B cell (primary cell): ENCODE results near the gene WDR82. TPM values are rescaled to one million over a fixed set of nuclear protein-coding genes. Genes with fewer than 3 reads are reported as not detected.
A peak's percentile ranks its signal among the peaks of the same experiment; 100 is the strongest.

Experiments
- ATAC-seq: fragments of 200-7000 bp; cut with Tn5 transposase; one replicate; pipeline ENCODE4 v1.10.0; 2021; ENCODE audit warnings: low read depth, mild to moderate bottlenecking, moderate number of reproducible peaks, moderate library complexity
- CTCF ChIA-PET: fragments of 350-600 bp; sonication (Branson Sonifier 250); formaldehyde crosslinking; loops from one replicate; lab custom pipeline; 2021; ENCODE audit warnings: antibody characterized with exemption, inconsistent platforms; lab: Charles Lee
- POLR2A ChIA-PET: fragments of 350-600 bp; sonication (Branson Sonifier 250); formaldehyde crosslinking; loops from one replicate; lab custom pipeline; 2021; ENCODE audit warnings: antibody characterized with exemption; lab: Charles Lee
- DNase-seq: peaks from one replicate; pipeline ENCODE4 v3.0.0; 2013
- H2AFZ ChIP-seq: 2 replicates; pipeline ENCODE4 v1.6.1; 2012; ENCODE audit warnings: mild to moderate bottlenecking, low read depth, low read length; ENCODE audit not compliant: insufficient read depth, poor library complexity, severe bottlenecking
- H3K27ac ChIP-seq, 2 donors: 1 replicate in 1 of 2; 2 replicates in 1 of 2; pipeline ENCODE4 v1.5.1; 2012 to 2013; ENCODE audit warnings: low read length in 2 of 2, mild to moderate bottlenecking in 2 of 2, moderate library complexity in 1 of 2
- H3K27me3 ChIP-seq, 4 experiments: fragments of 200-600 bp in 1 of 4; sonication (generic) in 1 of 4; replicated peaks in 1 of 4; 1 replicate in 2 of 4; 2 replicates in 2 of 4; pipeline versions ENCODE4 v1.6.1 to v1.7.0; 2013 to 2016; ENCODE audit warnings: low read length in 3 of 4, mild to moderate bottlenecking in 2 of 4, mixed read lengths in 1 of 4, moderate library complexity in 1 of 4; ENCODE audit not compliant: insufficient read depth in 4 of 4, control insufficient read depth in 3 of 4; ENCODE audit errors: control extremely low read depth in 1 of 4
- H3K36me3 ChIP-seq, 2 experiments: replicated peaks in 1 of 2; 1 replicate in 1 of 2; 2 replicates in 1 of 2; pipeline versions ENCODE4 v1.6.1 to v1.7.1; 2013; ENCODE audit warnings: low read length in 1 of 2; ENCODE audit not compliant: insufficient read depth in 2 of 2, control insufficient read depth in 1 of 2; ENCODE audit errors: control extremely low read depth in 1 of 2, extremely low read depth in 1 of 2
- H3K4me1 ChIP-seq, 2 donors: fragments of 200-600 bp in 1 of 2; sonication (generic) in 1 of 2; 1 replicate in 1 of 2; 2 replicates in 1 of 2; pipeline versions ENCODE4 v1.5.1 to v1.6.1; 2013 to 2017; ENCODE audit warnings: low read length in 2 of 2; ENCODE audit not compliant: control insufficient read depth in 2 of 2, insufficient read depth in 2 of 2
- H3K4me2 ChIP-seq: replicated peaks from 2 replicates; pipeline ENCODE3; 2012; ENCODE audit warnings: mild to moderate bottlenecking, low read depth, low read length; ENCODE audit not compliant: poor library complexity, severe bottlenecking
- H3K4me3 ChIP-seq, 5 experiments: fragments of 200-600 bp in 1 of 5; sonication (generic) in 1 of 5; 1 replicate in 3 of 5; 2 replicates in 2 of 5; pipeline versions ENCODE4 v1.5.1 to v1.7.0; 2011 to 2016; ENCODE audit warnings: low read length in 4 of 5, mild to moderate bottlenecking in 4 of 5, low read depth in 2 of 5, control low read depth in 1 of 5, moderate library complexity in 1 of 5; ENCODE audit not compliant: insufficient read depth in 1 of 5; ENCODE audit errors: control extremely low read depth in 1 of 5, extremely low read depth in 1 of 5
- H3K79me2 ChIP-seq: fragments of 200-600 bp; sonication (generic); one replicate; pipeline ENCODE4 v1.6.0; 2016; ENCODE audit warnings: low read length; ENCODE audit not compliant: control insufficient read depth, insufficient read depth
- H3K9ac ChIP-seq: fragments of 200-600 bp; sonication (generic); 2 replicates; pipeline ENCODE4 v1.6.1; 2017; ENCODE audit warnings: mild to moderate bottlenecking, low read length, moderate library complexity
- H3K9me3 ChIP-seq, 3 donors: one replicate each; pipeline versions ENCODE4 v1.6.1 to v1.7.1; 2013; ENCODE audit warnings: low read length in 2 of 3; ENCODE audit not compliant: control insufficient read depth in 2 of 3, insufficient read depth in 1 of 3; ENCODE audit errors: control extremely low read depth in 1 of 3
- H4K20me1 ChIP-seq: 2 replicates; pipeline ENCODE4 v1.6.0; 2012; ENCODE audit warnings: mild to moderate bottlenecking, low read length; ENCODE audit not compliant: insufficient read depth, control insufficient read depth, poor library complexity, severe bottlenecking
- H3K27ac Mint-ChIP-seq: one replicate; pipeline ENCODE4 v1.8.0; 2021; ENCODE audit warnings: mixed read lengths
- H3K27me3 Mint-ChIP-seq: one replicate; pipeline ENCODE4 v1.8.0; 2021; ENCODE audit warnings: mixed read lengths
- H3K4me1 Mint-ChIP-seq: one replicate; pipeline ENCODE4 v1.8.0; 2021; ENCODE audit warnings: mixed read lengths
- H3K4me3 Mint-ChIP-seq: one replicate; pipeline ENCODE4 v1.8.0; 2021; ENCODE audit warnings: mixed read lengths
- H3K9me3 Mint-ChIP-seq: one replicate; pipeline ENCODE4 v1.8.0; 2022; ENCODE audit warnings: mixed read lengths; ENCODE audit not compliant: insufficient read depth
- EZH2 ChIP-seq: IDR thresholded peaks from 2 replicates; pipeline ENCODE4 v1.6.1; 2012; ENCODE audit warnings: borderline replicate concordance, low read depth, mild to moderate bottlenecking, moderate library complexity, low read length; ENCODE audit not compliant: insufficient read depth, poor library complexity, severe bottlenecking
- WGBS: methylation state at CpG from one replicate; pipeline ENCODE4 v1.1.5; 2013; ENCODE audit warnings: missing lambda C conversion rate; ENCODE audit not compliant: insufficient coverage; 5-methylcytosine and 5-hydroxymethylcytosine counted together
- intact Hi-C: fragments of 100-400 bp; cut with micrococcal nuclease; formaldehyde crosslinking; loops from one replicate; pipeline ENCODE4 v1.10.0; 2022
- polyA plus RNA-seq: library from polyadenylated mRNA; depleted of rRNA; stranded (reverse); fragments of >200 nt; gene quantifications from 2 replicates; pipeline ENCODE4 v1.2.3, GENCODE V29; 2012
- total RNA-seq, 2 donors: library from RNA; stranded (reverse); fragments of 120-200 nt in 1 of 2; gene quantifications; 1 replicate in 1 of 2; 2 replicates in 1 of 2; pipeline versions ENCODE4 v1.2.3 to v1.2.4, GENCODE V29; 2013 to 2022
- TF ChIP-seq, protein P1 (sequence below): fragments of 200-600 bp; IDR thresholded peaks from one replicate; pipeline ENCODE4 v1.8.0; 2022; ENCODE audit warnings: antibody characterized with exemption, mild to moderate bottlenecking

WDR82 gene
- total and polyA plus RNA-seq, 2 donors (not counting 1 experiment from before 2014, with no cell fraction given), result 27.8 to 101 TPM

DNA sequence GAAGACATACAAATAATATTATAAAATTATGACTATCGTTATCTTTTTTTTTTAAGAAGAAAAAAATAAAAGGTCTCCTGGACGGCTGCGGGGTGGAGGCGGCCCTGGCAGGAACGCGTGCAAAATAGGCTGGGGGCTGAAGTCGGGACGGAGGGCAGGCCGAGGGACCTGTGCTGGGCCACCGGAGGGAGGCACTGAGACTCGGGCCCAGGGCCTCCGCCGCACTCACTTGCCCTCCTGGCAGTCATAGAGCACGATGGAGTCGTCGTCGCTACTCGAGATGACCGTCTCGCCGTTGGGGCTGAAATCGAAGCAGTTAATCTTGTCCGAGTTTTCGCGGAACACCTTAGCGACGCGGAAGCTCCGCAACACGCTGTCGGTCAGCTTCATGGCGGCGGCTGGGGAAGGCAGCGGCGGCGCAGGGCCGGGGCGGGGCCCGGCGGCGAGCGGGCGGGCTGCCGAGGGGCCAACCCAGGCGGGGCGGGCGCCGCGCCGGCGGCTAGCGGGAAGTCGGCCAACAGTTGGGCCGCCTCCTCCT is 408 bp downstream of the WDR82 start:
- Histone ChIP-seq H2AFZ (peak overlapping the region; percentile 78), H3K9me3 (no peaks in the 10 kb centered on the region), H3K9ac (peak overlapping the region; percentile 80), H4K20me1 (peaks cover 36% of the 10 kb centered on the region), H3K4me2 (peak overlapping the region; percentile 79), H3K79me2 (peaks cover 68% of the 10 kb centered on the region), H3K36me3 (peaks cover 0 to 15% of the 10 kb centered on the region in 2 experiments), H3K27ac (peak overlapping the region; percentile 83 to 87), H3K4me3 (peak overlapping the region; percentile 67 to 94 (median 77)), H3K4me1 (peaks cover 35 to 52% of the 10 kb centered on the region in 2 donors), H3K27me3 (no peaks in the 10 kb centered on the region)
- ATAC-seq (peak; percentile 73), DNase-seq (no peak)
- WGBS, result under 1% methylated on average over 53 of the region's 54 CpGs
- ChIA-PET POLR2A (interaction anchor here (0.7 to 5.0 kb wide), 15 partner anchors 10 to 282 kb away, joined by 3 to 52 read pairs (median 4); partner anchors contain the start of genes GLYCTK, RPL29, TLR9 and TWF2), CTCF (interaction anchor here (0.7 to 17.5 kb wide), 17 partner anchors 12 to 169 kb away, joined by 3 to 265 read pairs (median 6); partner anchors contain the start of genes GLYCTK, PPM1M, TLR9 and TWF2)
- intact Hi-C loops, result loop anchor here (1.0 to 5.0 kb wide), 10 partner anchors 9 to 281 kb away; partner anchors contain the start of genes DUSP7, GLYCTK, POC1A and PPM1M
- Mint-ChIP-seq H3K4me1 (peaks cover 50% of the 10 kb centered on the region), H3K9me3 (no peaks in the 10 kb centered on the region), H3K4me3 (peak overlapping the region; percentile 95), H3K27ac (peak overlapping the region; percentile 100), H3K27me3 (no peaks in the 10 kb centered on the region)
- TF ChIP-seq, protein P1, sequence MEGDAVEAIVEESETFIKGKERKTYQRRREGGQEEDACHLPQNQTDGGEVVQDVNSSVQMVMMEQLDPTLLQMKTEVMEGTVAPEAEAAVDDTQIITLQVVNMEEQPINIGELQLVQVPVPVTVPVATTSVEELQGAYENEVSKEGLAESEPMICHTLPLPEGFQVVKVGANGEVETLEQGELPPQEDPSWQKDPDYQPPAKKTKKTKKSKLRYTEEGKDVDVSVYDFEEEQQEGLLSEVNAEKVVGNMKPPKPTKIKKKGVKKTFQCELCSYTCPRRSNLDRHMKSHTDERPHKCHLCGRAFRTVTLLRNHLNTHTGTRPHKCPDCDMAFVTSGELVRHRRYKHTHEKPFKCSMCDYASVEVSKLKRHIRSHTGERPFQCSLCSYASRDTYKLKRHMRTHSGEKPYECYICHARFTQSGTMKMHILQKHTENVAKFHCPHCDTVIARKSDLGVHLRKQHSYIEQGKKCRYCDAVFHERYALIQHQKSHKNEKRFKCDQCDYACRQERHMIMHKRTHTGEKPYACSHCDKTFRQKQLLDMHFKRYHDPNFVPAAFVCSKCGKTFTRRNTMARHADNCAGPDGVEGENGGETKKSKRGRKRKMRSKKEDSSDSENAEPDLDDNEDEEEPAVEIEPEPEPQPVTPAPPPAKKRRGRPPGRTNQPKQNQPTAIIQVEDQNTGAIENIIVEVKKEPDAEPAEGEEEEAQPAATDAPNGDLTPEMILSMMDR, result peak; percentile 42
- no peak for TF ChIP-seq EZH2
